C4-2B (cell line): ENCODE data around the gene PTPRT.

ENCODE experiments used
- H3K27ac ChIP-seq: fragments of 450-650 bp; 2 replicates; pipeline ENCODE4 v1.5.1; 2017
- CTCF ChIP-seq: fragments of 450-650 bp; conservative IDR thresholded peaks from 2 replicates; pipeline ENCODE4 v1.5.1; 2017; ENCODE audit warnings: mild to moderate bottlenecking
- ZFX ChIP-seq: fragments of 450-650 bp; IDR thresholded peaks from 2 replicates; pipeline ENCODE4 v1.6.1; 2017

Gene PTPRT

GRCh38 chr20:42894483-42894882 lies 295.2 kb downstream of the PTPRT start:
- no peak overlapping the region for H3K27ac ChIP-seq
- no peak for TF ChIP-seq ZFX
- no peak for TF ChIP-seq CTCF

GRCh38 chr20:42889517-42889916 lies 300.2 kb downstream of the PTPRT start:
- no peak for TF ChIP-seq CTCF
- no peak for TF ChIP-seq ZFX
- H3K27ac ChIP-seq = no peak overlapping the region

GRCh38 chr20:42887281-42887680 lies 302.4 kb downstream of the PTPRT start:
- no peak overlapping the region for H3K27ac ChIP-seq
- TF ChIP-seq ZFX = no peak
- TF ChIP-seq CTCF = no peak

- TF ChIP-seq ZFX (no peak), CTCF (no peak)
- no peak overlapping the region for H3K27ac ChIP-seq
Observed at GRCh38 chr20:42886801-42887200, 302.9 kb downstream of the PTPRT start.

GRCh38 chr20:42886046-42886445 lies 303.7 kb downstream of the PTPRT start:
- no peak overlapping the region for H3K27ac ChIP-seq
- TF ChIP-seq CTCF (no peak), ZFX (no peak)

GRCh38 chr20:42875581-42875980 lies 314.1 kb downstream of the PTPRT start:
- H3K27ac ChIP-seq = no peak overlapping the region
- TF ChIP-seq CTCF (no peak), ZFX (no peak)

GRCh38 chr20:42873259-42873658 lies 316.4 kb downstream of the PTPRT start:
- no peak overlapping the region for H3K27ac ChIP-seq
- TF ChIP-seq CTCF (no peak), ZFX (no peak)
